HG03135 (cell line): ENCODE data around the gene MPC1.
"Not testable (repeated sequence)": the region's sequence is repeated elsewhere in the genome, so short reads cannot be mapped to it uniquely, and the experiment has no call there.

ENCODE experiments used
- ATAC-seq: cut with Tn5 transposase; IDR thresholded peaks from one replicate; pipeline ENCODE4 v1.9.1; 2021; ENCODE audit warnings: mild to moderate bottlenecking, moderate library complexity; ENCODE audit not compliant: unreplicated experiment

The MPC1 gene

DNA sequence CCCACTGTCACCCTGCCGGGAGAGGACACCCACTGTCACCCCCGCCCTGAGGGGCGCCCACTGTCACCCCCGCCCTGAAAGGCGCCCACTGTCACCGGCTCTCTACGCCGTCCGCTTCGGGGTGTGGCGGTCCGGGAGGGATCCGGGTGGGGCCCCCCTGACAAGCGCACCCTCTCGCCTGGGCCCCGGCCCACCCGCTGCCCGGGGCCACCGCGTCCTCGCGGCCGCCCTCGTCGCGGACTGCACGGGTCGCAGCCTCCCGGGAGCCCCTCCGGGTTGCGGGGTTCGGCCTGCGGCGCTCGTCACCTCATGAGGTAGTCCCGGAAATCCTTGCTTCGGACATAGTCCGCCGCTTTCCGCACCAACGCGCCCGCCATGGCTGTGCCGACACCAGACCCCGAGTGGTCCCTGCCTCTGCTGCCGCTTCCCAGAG, 224 bp downstream of the MPC1 start:
- ATAC-seq, result peak; percentile 13

GRCh38 chr6:166381733-166382499, 824 bp downstream of the MPC1 start:
- ATAC-seq, result peak; percentile 55

GRCh38 chr6:166381381-166381732, 1.4 kb downstream of the MPC1 start:
- no peak for ATAC-seq

DNA sequence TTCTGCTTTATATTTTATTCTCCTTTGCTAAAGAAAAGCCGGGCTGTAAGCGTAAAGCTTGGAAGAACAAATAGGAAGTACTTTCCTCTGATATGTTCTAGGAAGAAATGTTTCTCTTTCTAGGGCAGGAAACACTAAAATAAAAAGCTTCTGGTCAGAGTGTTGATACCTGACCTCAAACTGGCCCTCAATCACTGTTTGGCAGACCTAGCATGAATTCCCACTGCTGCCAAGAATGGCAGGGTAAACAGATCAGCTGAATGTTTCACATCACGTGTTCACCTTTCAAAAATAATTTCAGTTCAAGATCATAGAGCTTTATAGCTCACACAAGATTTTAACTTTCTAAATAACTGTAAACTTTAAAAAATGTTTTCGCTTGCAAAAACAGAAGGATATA, 2.9 kb downstream of the MPC1 start:
- no peak for ATAC-seq

DNA sequence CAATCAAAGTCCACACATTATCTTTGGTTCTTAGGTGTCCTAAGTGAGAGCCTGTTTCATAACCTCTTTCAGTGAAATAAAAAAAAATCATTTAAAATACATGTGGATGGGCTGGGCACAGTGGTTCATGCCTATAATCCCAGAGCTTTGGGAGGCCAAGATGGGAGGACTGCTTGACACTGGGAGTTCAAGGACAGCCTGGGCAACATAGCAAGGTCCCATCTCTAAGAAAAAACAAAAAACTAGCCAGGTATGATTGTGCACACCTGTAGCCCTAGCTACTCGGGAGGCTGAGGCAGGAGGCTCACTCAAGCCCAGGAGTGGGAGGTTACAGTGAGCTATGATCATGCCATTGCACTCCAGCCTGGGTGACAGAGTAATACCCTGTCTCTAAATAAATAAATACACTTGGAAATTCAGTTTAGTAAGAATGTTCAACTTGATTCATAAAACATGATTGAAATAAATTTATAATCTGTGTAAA, 3.6 kb downstream of the MPC1 start:
- ATAC-seq, result no peak

DNA sequence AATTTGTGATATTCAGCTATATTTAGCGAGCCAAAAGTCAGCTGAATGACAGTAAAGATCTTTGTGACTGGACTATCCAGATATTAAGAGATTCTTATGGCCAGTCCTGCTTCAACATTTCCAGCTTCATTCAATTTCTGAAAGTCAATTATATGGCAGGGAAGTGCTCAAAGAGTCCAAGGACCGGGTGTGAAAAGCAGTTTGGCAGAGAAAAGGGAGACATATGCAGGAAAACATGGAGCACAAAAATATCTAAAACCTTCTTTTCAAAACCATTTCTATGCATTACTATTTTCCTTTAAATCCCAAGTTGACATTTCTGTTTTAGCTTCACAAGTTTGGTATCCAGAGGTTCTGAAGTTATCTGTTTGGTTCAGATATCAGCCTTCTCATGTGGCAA, 5.0 kb downstream of the MPC1 start:
- ATAC-seq, result no peak

- ATAC-seq, result no peak
These were observed 7.7 kb downstream of the MPC1 start for GRCh38 chr6:166375013-166375412.

DNA sequence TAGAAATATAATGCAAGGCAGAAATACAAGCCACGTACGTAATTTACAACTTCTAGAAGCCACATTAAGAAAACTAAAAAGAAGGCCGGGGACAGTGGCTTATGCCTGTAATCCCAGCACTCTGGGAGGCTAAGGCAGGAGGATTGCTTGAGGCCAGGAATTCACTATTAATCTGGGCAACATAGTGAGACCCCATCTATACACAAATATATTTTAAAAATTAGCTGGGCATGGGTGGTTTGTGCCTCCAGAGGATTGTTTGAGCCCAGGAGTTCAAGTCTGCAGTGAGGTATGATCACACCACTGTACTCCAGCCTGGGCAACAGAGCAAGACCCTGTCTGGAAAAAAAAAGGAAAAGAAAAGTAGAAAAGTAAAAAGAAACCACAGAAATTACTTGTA, 12.3 kb downstream of the MPC1 start:
- no peak for ATAC-seq

DNA sequence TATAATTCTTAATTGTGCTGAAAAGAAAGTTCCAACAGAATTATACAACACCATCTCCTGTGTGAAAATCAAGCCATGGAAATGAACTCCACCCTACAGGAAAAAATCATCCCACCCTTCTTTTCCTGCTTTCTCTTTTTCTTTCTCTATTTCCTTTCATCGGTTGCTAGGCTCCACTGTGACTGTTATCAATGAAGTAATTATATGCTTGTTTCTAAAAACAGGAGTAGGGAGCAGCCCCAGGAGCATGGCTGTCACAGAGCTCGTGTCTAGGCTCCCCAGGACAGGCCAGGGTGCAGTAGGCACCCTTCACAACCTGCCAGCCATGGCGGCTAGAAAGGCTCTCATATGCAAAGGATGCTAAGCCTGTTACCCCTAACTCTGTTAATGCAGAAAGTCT, 13.0 kb downstream of the MPC1 start:
- ATAC-seq, result no peak

DNA sequence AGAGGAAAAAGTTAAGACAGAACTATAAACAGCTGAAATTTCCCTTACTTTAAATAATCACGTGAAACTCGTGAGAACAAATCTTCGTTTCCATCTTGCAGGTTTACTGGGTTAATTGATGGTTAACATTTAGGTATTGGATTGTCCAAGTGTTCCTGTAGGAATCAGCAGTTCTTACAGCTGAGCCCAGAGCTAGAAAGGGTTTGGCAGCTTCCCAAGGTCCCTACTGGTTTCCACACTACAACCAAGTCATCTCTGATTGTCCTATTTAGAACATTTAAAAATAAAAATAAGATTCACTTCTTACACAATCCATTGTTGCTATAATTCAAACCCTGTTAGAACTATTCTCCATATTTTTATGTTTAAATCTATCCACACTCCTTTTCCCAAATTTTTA, 15.8 kb downstream of the MPC1 start:
- ATAC-seq, result no peak

DNA sequence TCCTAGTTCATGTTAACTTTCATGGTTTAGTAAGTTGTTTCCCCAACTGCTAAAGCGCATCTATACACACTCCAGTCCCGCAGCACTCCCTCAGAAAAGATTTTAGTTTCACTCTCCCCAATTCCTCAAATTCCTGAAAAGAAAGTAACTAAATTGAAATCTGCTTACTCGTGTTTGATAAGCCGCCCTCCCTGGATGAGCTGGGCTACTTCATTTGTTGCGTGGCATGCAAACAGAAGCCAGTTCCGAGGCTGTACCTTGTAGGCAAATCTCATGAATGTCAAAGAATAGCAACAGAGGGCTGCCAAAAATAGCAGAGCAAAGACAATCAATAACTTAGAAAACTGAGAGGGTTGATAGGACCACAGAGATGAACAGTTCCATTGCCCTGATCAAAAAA, 16.9 kb downstream of the MPC1 start:
- no peak for ATAC-seq

GRCh38 chr6:166365221-166365620, 17.5 kb downstream of the MPC1 start:
- no peak for ATAC-seq

GRCh38 chr6:166364456-166364855, 18.3 kb downstream of the MPC1 start:
- no peak for ATAC-seq

DNA sequence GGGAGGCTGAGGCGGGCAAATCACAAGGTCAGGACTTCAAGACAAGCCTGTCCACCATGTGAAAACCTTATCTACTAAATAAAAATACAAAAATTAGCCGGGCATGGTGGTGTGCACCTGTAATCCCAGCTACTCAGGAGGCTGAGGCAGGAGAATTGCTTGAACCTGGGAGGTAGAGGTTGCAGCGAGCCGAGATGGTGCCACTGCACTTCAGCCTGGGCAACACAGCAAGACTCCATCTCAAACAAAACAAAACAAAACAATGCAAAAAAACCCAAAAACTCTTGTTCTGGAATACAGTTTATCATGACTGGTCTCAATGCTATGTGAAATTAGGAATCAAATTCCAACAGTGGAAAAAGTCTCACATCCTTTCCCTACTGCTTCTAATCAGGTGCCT, 20.3 kb downstream of the MPC1 start:
- ATAC-seq, result not testable (repeated sequence)

GRCh38 chr6:166361077-166361429, 21.7 kb downstream of the MPC1 start:
- no peak for ATAC-seq

DNA sequence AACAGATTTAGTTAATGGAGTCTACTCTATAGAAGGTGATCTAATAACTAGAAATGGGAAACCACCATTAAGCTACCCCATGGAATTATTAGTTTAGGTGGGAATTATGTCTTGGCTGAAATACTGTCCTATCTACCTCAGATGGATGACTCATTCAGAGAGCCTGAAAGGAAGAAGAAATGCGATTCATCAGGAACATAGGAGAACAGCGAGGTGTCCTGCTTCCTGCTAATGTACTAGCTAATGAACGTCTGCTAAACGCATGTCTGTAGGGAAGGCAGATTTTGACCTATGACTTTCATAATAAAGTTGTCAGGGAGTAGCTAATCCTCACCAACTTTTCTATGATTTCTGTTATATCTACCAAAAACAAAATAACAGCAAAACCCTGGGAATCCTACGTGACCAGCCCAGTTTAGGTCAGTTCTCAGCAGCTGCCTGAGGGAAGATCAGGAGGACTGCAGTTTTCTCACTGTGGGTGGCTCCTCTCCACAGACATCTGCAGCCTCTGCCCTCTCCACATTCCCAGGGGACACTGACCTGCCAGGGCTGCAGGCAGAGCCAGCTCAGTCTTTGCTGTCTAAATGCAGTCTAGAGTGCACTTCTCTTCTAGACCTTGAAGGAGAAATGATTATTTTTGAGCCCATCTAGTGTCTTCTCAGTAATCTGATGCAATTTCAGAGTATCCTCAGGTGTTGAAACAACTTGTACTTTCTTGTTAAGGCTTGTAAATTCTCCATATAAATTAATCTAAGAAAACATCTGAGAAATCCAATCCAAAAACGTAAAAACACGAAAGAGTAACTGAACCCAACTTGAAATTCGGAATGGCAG, 22.3 kb downstream of the MPC1 start:
- no peak for ATAC-seq

DNA sequence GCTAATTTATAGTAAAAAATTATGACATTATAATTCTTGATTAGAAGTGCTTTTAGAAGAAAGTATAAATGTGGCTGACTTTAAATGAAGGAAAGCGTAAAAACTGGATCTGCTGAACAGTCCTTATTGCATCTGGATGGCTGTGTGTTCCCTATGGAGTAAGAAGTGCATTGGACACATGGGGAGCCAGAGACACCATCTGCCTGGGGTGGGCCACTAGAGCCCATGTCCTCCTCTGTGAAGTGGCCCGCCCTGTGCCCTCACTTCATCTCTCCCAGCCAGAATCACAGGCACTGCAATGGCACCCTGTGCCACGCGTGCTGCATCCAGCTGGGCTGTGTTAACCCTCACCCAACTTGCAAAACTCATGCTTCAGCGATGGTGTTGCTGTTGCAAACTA, 27.2 kb downstream of the MPC1 start:
- ATAC-seq, result no peak

- no peak for ATAC-seq
These were observed 27.8 kb downstream of the MPC1 start for GRCh38 chr6:166354965-166355364.

- no peak for ATAC-seq
These were observed 28.6 kb downstream of the MPC1 start for GRCh38 chr6:166354143-166354542.

DNA sequence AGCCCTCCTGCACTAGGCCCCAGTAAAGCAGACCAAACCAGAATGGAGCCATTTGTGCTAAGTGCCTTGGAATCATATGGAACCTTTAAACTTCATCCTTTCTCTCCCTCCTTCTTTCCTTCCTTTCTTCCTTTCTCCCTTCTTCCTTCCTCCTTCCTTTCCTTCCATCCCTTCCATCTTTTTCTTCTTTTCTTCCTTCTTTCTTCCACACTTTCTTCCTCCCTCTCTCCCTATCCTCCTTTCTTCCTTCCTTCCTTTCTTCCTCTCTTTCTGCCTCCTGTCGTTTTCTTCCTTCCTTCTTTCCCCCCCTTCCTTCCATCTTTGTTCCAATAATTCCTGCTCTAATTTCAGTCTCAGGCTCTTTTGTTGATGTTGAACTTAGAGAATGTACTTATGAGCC, 29.2 kb downstream of the MPC1 start:
- no peak for ATAC-seq

GRCh38 chr6:166352923-166353322, 29.8 kb downstream of the MPC1 start:
- no peak for ATAC-seq

- ATAC-seq, result peak; percentile 97
These were observed 30.9 kb downstream of the MPC1 start for GRCh38 chr6:166351715-166352285.
